HG02571 (cell line): ENCODE measurements around the gene LENEP.
"Not testable (repeated sequence)": the region's sequence is repeated elsewhere in the genome, so short reads cannot be mapped to it uniquely, and the experiment has no call there.

Experiments
- ATAC-seq: cut with Tn5 transposase; IDR thresholded peaks from one replicate; pipeline ENCODE4 v1.9.1; 2021; ENCODE audit warnings: mild to moderate bottlenecking, moderate library complexity; ENCODE audit not compliant: unreplicated experiment

LENEP gene

DNA sequence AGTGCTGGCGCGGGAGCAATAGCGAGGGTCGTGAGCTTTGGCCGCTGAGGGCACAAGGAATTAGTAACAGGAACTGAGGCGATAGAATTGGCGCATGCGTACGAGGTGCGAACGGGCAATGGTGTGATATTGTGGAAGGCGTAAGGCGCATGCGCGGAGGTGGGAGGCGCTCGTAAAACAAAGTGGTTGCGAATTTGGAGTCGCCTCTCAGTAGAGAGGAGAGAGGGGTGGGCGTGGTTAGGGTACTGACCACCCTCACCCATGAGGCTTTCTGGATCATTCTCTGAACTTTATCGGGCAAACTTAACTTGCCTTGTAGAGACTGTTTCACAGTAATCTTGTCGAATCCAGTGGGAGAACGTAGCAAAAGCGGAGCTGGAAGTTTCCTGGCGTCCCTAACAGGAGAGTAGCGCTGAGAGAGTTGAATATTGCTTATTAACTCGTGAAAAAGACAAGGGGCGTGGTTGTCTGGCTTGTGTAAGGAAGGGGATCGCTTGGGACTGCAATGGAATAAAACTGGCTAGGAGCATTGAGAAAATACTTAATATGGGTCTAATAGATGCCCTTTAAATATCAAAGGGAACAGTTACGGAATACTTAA lies 18.5 kb upstream of the LENEP start:
- peak; percentile 42 for ATAC-seq

- no peak for ATAC-seq
Measured at GRCh38 chr1:154975409-154976059, 17.9 kb upstream of the LENEP start.

- not testable (repeated sequence) for ATAC-seq
Measured at GRCh38 chr1:154977762-154978161, 15.6 kb upstream of the LENEP start.

DNA sequence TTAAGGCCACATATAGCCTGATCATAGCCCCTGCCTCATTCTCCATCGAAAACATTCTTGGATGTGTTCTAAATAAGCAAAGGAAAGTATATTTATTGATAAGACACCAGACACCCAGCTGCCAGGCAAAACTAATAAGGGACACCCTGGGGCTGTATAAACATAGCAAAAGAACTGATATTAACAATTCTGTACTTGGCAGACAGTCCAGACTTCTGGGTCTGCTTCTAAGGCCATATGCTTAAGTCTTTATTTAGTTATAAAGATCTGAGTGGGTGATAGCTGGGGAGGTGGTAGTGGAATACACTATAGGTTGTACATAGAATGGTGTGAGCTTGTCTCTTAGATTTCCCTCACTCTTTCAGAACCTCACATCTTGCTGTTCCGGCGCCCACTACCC lies 15.0 kb upstream of the LENEP start:
- no peak for ATAC-seq

GRCh38 chr1:154982341-154982740 lies 11.0 kb upstream of the LENEP start:
- no peak for ATAC-seq

- ATAC-seq = peak; percentile 97
Measured at GRCh38 chr1:154982897-154983648, 10.3 kb upstream of the LENEP start, which contains the start of gene FLAD1. TSS of gene FLAD1 (plus strand) at chr1:154983344. CDS start at chr1:154983695, 351 bp downstream.

GRCh38 chr1:154983776-154984466 lies 9.5 kb upstream of the LENEP start:
- ATAC-seq = no peak

DNA sequence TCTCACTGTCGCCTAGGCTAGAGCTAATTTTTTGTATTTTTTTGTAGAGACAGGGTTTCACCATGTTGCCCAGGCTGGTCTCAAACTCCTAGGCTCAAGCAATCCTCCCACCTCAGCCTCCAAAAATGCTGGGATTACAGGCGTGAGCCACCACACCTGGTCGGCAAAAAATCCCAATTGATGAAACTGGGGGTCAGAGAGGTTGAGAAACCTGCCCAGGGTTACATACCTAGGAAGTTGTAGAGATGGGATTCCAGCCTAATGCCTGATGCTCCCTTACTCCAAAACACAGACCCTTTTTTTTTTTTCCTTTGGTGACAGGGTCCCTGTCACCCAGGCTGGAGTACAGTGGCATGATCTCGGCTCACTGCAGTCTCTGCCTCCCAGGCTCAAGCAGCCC lies 6.7 kb upstream of the LENEP start:
- ATAC-seq = not testable (repeated sequence)

- ATAC-seq = no peak
Measured at GRCh38 chr1:154987326-154987725, 6.1 kb upstream of the LENEP start.

- no peak for ATAC-seq
Measured at GRCh38 chr1:154988058-154988954, 5.1 kb upstream of the LENEP start.

- no peak for ATAC-seq
Measured at GRCh38 chr1:154989195-154989860, 4.1 kb upstream of the LENEP start.

DNA sequence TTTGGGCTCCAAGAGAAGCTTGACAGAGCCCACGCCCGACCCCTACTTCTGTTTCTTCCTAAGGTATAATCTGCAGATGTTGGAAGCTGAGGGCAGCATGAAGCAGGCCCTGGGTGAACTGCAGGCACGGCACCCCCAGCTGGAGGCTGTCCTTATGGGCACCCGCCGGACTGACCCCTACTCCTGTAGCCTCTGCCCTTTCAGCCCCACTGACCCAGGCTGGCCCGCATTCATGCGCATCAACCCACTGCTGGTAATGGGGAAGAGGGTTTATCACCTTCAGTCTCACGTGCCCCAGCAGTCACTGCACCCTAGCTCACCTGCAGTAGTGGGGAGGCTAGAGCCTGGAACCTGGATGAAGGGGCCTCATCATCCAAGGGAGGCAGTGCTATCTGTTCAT lies 3.1 kb upstream of the LENEP start:
- ATAC-seq = no peak

DNA sequence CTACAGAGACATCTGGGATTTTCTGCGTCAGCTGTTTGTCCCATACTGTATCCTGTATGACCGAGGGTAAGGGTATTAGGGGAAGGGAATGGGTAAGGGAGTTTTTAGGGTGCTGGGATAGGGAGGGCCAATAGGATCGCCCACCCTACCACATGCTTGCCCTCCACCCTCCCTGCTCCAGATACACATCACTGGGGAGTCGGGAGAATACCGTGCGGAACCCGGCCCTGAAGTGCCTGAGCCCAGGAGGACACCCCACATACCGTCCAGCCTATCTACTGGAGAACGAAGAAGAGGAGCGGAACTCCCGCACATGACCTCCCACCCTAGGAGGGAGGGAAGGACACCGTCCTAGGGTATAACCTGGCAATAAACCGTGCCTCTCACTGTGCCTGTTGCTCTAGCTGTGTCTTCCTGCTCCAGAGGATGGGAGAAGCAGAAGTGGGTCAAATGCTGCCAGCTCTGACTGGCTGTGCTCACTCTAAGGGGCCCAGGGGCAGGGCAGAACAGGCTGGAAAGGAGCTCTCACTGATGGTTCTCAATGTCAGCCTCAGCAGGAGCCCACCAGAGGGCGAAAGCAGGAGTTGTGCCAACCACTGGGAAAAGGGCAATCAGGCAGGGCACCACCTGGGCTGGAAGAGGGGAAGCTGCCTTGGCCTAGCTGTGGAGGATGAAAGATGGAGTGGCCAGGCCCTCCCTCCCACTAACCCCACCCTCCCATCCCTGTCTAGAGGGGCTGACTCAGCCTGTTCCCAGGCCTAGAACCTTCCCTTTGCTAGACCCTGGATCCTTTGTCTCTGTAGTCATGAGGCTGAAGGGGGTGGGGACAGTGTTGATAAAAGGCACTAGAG lies 440 bp upstream of the LENEP start:
- no peak for ATAC-seq

DNA sequence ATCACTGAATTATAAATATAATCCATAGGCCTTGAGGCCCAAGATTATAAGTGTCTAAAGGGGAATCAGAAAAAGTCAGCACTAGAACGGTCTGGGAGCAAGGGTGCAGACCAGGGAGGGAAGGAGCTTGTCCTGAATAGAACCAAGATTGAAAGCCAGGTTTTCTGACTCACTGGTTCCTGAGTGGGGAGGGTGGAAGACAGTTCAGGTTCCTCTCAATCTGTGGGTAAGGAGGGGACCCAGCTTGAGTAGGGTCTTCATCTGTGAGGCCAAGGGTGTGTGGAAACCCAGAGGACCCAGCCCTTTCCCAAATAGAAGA lies 842 bp downstream of the LENEP start:
- no peak for ATAC-seq

DNA sequence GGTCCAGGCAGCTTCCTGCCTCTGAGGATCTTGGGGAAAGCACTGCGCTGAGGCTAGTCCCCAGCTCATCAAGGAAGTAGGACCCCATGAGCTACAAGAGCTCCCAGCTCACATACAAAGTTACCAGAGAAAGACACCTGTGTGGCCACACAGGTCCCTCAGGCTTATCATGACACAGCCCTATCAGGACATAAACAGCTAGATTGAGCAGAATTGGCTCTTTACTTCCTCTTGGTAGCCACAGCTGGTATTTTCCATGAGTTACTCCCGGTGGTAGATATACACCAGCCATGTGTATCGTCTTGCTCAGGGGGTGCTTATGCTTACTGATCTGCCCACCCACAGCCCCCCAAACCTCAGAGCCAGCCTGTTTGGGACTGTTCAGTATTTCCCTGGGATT lies 1.2 kb downstream of the LENEP start:
- no peak for ATAC-seq

DNA sequence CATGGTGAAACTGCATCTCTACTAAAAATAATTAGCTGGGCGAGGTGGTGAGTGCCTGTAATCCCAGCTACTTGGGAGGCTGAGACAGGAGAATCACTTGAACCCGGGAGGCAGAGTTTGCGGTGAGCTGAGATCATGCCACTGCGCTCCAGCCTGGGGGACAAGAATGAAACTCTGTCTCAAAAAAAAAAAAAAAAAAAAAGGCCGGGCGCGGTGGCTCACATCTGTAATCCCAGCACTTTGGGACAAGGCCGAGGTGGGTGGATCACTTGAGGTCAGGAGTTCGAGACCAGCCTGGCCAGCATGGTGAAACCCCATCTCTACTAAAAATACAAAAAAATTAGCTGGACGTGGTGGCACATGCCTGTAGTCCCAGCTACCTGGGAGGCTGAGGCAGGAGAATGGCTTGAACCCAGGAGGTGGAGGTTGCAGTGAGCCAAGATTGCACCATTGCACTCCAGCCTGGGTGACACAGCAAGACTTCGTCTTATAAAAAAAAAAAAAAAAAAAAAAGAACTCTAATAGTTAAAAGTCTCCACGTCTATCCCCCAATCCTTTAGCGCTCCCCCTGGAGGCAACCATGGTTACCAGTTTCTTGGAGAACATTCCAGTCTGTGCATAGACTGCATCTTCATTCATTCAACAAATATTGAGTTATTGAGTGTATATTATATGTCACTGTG lies 2.1 kb downstream of the LENEP start:
- ATAC-seq = not testable (repeated sequence)

GRCh38 chr1:154996966-154997701 lies 3.7 kb downstream of the LENEP start:
- no peak for ATAC-seq

DNA sequence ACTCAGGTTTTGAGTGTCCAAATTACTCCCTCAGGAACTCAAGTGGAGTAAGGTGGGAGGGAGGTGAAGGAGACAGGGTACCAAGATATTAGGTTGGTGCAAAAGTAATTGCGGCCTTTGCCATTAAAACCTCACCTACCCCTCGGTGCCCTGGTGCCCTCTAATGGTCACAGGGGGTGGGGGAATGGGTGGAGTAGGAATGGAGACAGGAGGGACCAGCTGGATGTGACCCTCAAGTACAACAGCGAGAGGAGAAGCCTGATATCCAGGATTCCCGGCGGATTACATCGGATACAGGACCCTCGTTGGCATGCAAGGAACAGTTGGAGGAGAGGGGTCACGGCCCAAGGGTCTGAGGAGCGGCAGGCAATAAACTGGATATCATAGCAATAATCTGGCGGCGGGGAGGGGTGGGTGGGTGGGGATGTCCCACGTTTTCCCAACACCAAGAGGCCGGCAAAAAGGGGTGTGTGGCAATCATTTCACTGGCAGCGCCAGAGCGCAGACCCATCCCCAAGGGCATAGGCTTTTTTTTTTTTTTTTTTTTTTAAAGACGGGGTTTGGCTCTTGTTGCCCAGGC lies 4.9 kb downstream of the LENEP start:
- no peak for ATAC-seq
